Trophoblast cell (in vitro differentiated cells and primary cell): ENCODE measurements around the gene GCC1.

Source experiments
- DNase-seq, 2 donors: peaks; one replicate each; pipeline ENCODE4 v3.0.0-alpha.2; 2016
- H2AFZ ChIP-seq: 2 replicates; pipeline ENCODE4 v1.6.1; 2013; ENCODE audit warnings: low read length, moderate library complexity, mild to moderate bottlenecking; ENCODE audit not compliant: insufficient read depth, poor library complexity
- H2AK5ac ChIP-seq: 2 replicates; pipeline ENCODE4 v1.6.1; 2013; ENCODE audit warnings: mild to moderate bottlenecking, low read length
- H2BK120ac ChIP-seq: 2 replicates; pipeline ENCODE4 v1.6.1; 2013; ENCODE audit warnings: low read length, mild to moderate bottlenecking, moderate library complexity; ENCODE audit not compliant: insufficient read depth, poor library complexity
- H2BK12ac ChIP-seq: 2 replicates; pipeline ENCODE4 v1.6.1; 2013; ENCODE audit warnings: mild to moderate bottlenecking, low read length, moderate library complexity
- H2BK5ac ChIP-seq: 2 replicates; pipeline ENCODE4 v1.6.1; 2013; ENCODE audit warnings: low read length, low read depth, moderate library complexity, mild to moderate bottlenecking; ENCODE audit not compliant: poor library complexity
- H3K14ac ChIP-seq: 2 replicates; pipeline ENCODE4 v1.6.1; 2013; ENCODE audit warnings: mild to moderate bottlenecking, low read length
- H3K18ac ChIP-seq: 2 replicates; pipeline ENCODE4 v1.6.1; 2013; ENCODE audit warnings: mild to moderate bottlenecking, low read length
- H3K23ac ChIP-seq: 2 replicates; pipeline ENCODE4 v1.6.1; 2013; ENCODE audit warnings: low read length
- H3K27ac ChIP-seq: 2 replicates; pipeline ENCODE4 v1.5.1; 2013; ENCODE audit warnings: low read depth, mild to moderate bottlenecking, inconsistent platforms, low read length, moderate library complexity
- H3K27me3 ChIP-seq: 2 replicates; pipeline ENCODE4 v1.6.1; 2013; ENCODE audit warnings: inconsistent platforms, mild to moderate bottlenecking, low read length, moderate library complexity; ENCODE audit not compliant: insufficient read depth
- H3K36me3 ChIP-seq, 2 experiments: 1 replicate in 1 of 2; 2 replicates in 1 of 2; pipeline ENCODE4 v1.6.1; 2013; ENCODE audit warnings: low read length in 2 of 2, mild to moderate bottlenecking in 2 of 2, moderate library complexity in 1 of 2; ENCODE audit not compliant: insufficient read depth in 2 of 2, control insufficient read depth in 1 of 2
- H3K4ac ChIP-seq: 2 replicates; pipeline ENCODE4 v1.6.1; 2013; ENCODE audit warnings: low read depth, mild to moderate bottlenecking, low read length, moderate library complexity
- H3K4me1 ChIP-seq, 2 experiments: 1 replicate in 1 of 2; 2 replicates in 1 of 2; pipeline ENCODE4 v1.6.1; 2013; ENCODE audit warnings: low read length in 2 of 2, mild to moderate bottlenecking in 2 of 2, moderate library complexity in 1 of 2; ENCODE audit not compliant: insufficient read depth in 2 of 2, control insufficient read depth in 1 of 2
- H3K4me2 ChIP-seq: 2 replicates; pipeline ENCODE4 v1.6.1; 2013; ENCODE audit warnings: inconsistent platforms, mild to moderate bottlenecking, low read length, moderate library complexity
- H3K4me3 ChIP-seq: 2 replicates; pipeline ENCODE4 v1.5.1; 2013; ENCODE audit warnings: mild to moderate bottlenecking, low read depth, low read length, inconsistent platforms
- H3K79me1 ChIP-seq: one replicate; pipeline ENCODE4 v1.6.1; 2013; ENCODE audit warnings: low read length
- H3K79me2 ChIP-seq: 2 replicates; pipeline ENCODE4 v1.6.1; 2013; ENCODE audit warnings: low read length, mild to moderate bottlenecking; ENCODE audit not compliant: control insufficient read depth, insufficient read depth, poor library complexity
- H3K9ac ChIP-seq: 2 replicates; pipeline ENCODE4 v1.6.1; 2013; ENCODE audit warnings: mild to moderate bottlenecking, low read length
- H3K9me3 ChIP-seq: 2 replicates; pipeline ENCODE4 v1.6.1; 2013; ENCODE audit warnings: low read depth, mild to moderate bottlenecking, control low read depth, inconsistent platforms, low read length; ENCODE audit not compliant: insufficient read depth
- H4K12ac ChIP-seq: 2 replicates; pipeline ENCODE4 v1.6.1; 2013; ENCODE audit warnings: low read depth, mild to moderate bottlenecking, low read length, moderate library complexity
- H4K8ac ChIP-seq: 2 replicates; pipeline ENCODE4 v1.6.1; 2013; ENCODE audit warnings: low read depth, mild to moderate bottlenecking, low read length, moderate library complexity
- H4K91ac ChIP-seq: one replicate; pipeline ENCODE4 v1.6.1; 2013; ENCODE audit warnings: low read depth, mild to moderate bottlenecking, low read length, moderate library complexity
- WGBS: extraction: QIAGEN DNeasy Blood & Tissue Kit; methylation state at CpG from one replicate; pipeline ENCODE4 v1.1.7; 2013; ENCODE audit warnings: missing lambda C conversion rate; ENCODE audit not compliant: insufficient read length, insufficient coverage; ENCODE audit errors: extremely low coverage; 5-methylcytosine and 5-hydroxymethylcytosine counted together

GCC1 gene

DNA sequence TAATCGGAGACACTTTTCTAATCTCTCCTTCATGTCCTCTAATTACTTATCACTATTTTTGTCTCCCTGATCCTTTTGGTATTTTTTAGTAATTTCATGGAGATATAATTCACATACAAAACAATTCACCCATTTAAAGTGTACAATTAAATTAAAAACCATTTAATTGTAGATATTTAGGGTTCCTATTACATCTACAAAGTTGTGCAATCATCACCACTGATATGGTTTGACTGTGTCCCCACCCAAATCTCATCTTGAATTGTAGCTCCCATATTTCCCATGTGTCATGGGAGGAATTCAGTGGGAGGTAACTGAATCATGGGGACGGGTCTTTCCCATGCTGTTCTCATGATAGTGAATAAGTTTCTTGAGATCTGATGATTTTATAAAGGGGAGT is 29.0 kb downstream of the GCC1 start:
- H3K9ac ChIP-seq, result no peak overlapping the region
- DNase-seq, result no peak
- no peak overlapping the region for H2BK5ac ChIP-seq
- H3K9me3 ChIP-seq, result no peaks in the 10 kb centered on the region
- no peak overlapping the region for H2BK120ac ChIP-seq
- no peak overlapping the region for H4K91ac ChIP-seq
- no peak overlapping the region for H3K18ac ChIP-seq
- H4K8ac ChIP-seq, result no peak overlapping the region
- no peak overlapping the region for H3K4me3 ChIP-seq
- H2AK5ac ChIP-seq, result no peak overlapping the region
- no peak overlapping the region for H3K23ac ChIP-seq
- H2BK12ac ChIP-seq, result no peak overlapping the region
- H3K79me2 ChIP-seq, result no peaks in the 10 kb centered on the region
- H2AFZ ChIP-seq, result no peak overlapping the region
- no peaks in the 10 kb centered on the region for H3K27me3 ChIP-seq
- no peaks in the 10 kb centered on the region for H3K4me1 ChIP-seq
- H3K4me2 ChIP-seq, result no peak overlapping the region
- H3K36me3 ChIP-seq, result no peaks in the 10 kb centered on the region
- H3K27ac ChIP-seq, result no peak overlapping the region
- no CpG with 5 or more reads among the region's 2 CpGs for WGBS
- H4K12ac ChIP-seq, result no peak overlapping the region
- no peak overlapping the region for H3K14ac ChIP-seq
- H3K4ac ChIP-seq, result no peak overlapping the region
- no peaks in the 10 kb centered on the region for H3K79me1 ChIP-seq

DNA sequence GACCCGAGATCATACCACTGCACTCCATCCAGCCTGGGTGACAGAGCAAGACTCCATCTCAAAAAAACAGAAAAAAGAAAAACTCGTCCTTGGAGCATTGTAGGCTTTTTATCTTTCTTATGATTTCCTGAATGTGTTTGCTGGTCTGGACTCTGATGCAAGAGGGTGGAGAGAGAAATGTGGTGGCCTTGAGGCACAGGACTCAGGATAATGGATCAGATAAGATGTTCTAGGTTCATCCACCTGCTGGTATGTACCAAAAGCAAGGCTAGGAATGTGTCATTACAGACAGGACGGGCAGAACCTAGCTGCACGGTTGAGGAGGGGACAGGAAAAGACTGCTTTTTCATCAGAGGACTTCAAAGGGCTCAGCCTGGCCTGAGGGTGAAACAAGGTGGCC is 33.5 kb downstream of the GCC1 start:
- Histone ChIP-seq H3K79me2 (no peaks in the 10 kb centered on the region), H2AFZ (no peak overlapping the region), H2BK12ac (no peak overlapping the region), H3K4ac (no peak overlapping the region), H4K12ac (no peak overlapping the region), H3K27ac (no peak overlapping the region), H3K4me3 (no peak overlapping the region), H3K9me3 (no peaks in the 10 kb centered on the region), H3K9ac (no peak overlapping the region), H3K4me2 (no peak overlapping the region), H3K36me3 (no peaks in the 10 kb centered on the region), H4K91ac (no peak overlapping the region), H2BK120ac (no peak overlapping the region), H3K27me3 (no peaks in the 10 kb centered on the region), H4K8ac (no peak overlapping the region), H2AK5ac (no peak overlapping the region), H3K79me1 (no peaks in the 10 kb centered on the region), H3K18ac (no peak overlapping the region), H2BK5ac (no peak overlapping the region), H3K23ac (no peak overlapping the region), H3K4me1 (no peaks in the 10 kb centered on the region), H3K14ac (no peak overlapping the region)
- peak; percentile 73 to 83 for DNase-seq
- no CpG with 5 or more reads among the region's 4 CpGs for WGBS

DNA sequence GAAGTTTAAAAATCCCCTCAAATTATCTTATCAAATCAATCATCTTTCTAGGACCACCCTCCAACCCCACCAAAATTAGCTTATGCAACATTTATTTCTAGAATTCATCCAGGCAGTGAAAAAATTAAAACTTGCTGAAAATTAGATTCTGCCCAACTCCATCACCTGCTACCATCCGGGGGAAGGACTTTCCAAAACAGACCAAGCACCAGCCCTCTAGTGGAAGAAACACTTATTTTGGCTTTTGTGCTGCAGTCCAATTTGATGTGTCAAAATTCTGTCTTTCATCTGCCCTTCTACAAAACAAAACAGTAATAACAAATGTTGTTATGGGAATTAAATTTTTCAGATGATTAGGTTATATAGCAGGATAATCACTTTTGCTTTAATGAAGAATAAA is 35.1 kb downstream of the GCC1 start:
- Histone ChIP-seq H3K79me2 (no peaks in the 10 kb centered on the region), H2BK12ac (no peak overlapping the region), H3K79me1 (no peaks in the 10 kb centered on the region), H2BK5ac (no peak overlapping the region), H3K14ac (no peak overlapping the region), H3K4me3 (no peak overlapping the region), H2AK5ac (no peak overlapping the region), H3K23ac (no peak overlapping the region), H2AFZ (no peak overlapping the region), H4K91ac (no peak overlapping the region), H3K9ac (no peak overlapping the region), H3K27me3 (no peaks in the 10 kb centered on the region), H2BK120ac (no peak overlapping the region), H3K9me3 (peaks cover 7% of the 10 kb centered on the region), H3K27ac (no peak overlapping the region), H3K4ac (no peak overlapping the region), H4K8ac (no peak overlapping the region), H3K36me3 (no peaks in the 10 kb centered on the region), H3K4me2 (no peak overlapping the region), H4K12ac (no peak overlapping the region), H3K18ac (no peak overlapping the region), H3K4me1 (no peaks in the 10 kb centered on the region)
- peak in 1 of 2 donors; percentile 30 for DNase-seq
- WGBS, result no CpG with 5 or more reads among the region's 1 CpG

DNA sequence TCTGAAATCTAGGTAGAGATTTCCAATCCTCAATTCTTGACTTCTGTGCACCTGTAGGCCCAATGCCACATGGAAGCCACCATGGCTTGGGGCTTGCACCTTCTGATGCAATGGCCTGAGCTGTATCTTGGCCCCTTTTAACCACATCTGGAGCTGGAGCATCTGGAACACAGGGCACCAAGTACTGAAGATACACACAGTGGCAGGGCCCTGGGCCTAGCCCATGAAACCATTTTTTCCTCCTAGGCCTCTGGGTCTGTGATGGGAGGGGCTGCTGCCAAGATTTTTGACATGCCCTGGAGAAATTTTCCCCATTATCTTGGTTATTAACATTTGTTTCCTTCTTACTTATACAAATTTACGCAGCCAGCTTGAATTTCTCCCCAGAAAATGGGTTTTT is 39.1 kb downstream of the GCC1 start:
- Histone ChIP-seq H2BK120ac (no peak overlapping the region), H2AK5ac (no peak overlapping the region), H3K4me3 (no peak overlapping the region), H3K36me3 (no peaks in the 10 kb centered on the region), H3K4ac (no peak overlapping the region), H2AFZ (no peak overlapping the region), H4K8ac (no peak overlapping the region), H3K23ac (no peak overlapping the region), H3K27me3 (no peaks in the 10 kb centered on the region), H3K4me2 (no peak overlapping the region), H3K14ac (no peak overlapping the region), H3K9me3 (peaks cover 10% of the 10 kb centered on the region), H3K79me1 (no peaks in the 10 kb centered on the region), H3K18ac (no peak overlapping the region), H3K4me1 (no peaks in the 10 kb centered on the region), H3K9ac (no peak overlapping the region), H3K79me2 (no peaks in the 10 kb centered on the region), H2BK12ac (no peak overlapping the region), H4K12ac (no peak overlapping the region), H3K27ac (no peak overlapping the region), H2BK5ac (no peak overlapping the region), H4K91ac (no peak overlapping the region)
- DNase-seq, result no peak
- no CpG with 5 or more reads among the region's 1 CpG for WGBS
